OCI-LY3 (cell line): Measurements from ENCODE around the gene NPC1.

Experiments used
- CTCF ChIP-seq: fragments of 200-600, 300-600 bp; sonication (generic); IDR thresholded peaks from 2 replicates; pipeline ENCODE4 v1.5.1; 2014; ENCODE audit warnings: antibody characterized with exemption, low read length, low read depth
- EZH2phosphoT487 ChIP-seq: fragments of 200-600 bp; shearing (Covaris generic); IDR thresholded peaks from 2 replicates; pipeline ENCODE4 v1.6.1; 2018; ENCODE audit warnings: antibody characterized with exemption, mixed run types, low read depth

GRCh38 chr18:23596183-23596582 lies 9.9 kb upstream of the NPC1 start:
- no peak for TF ChIP-seq CTCF
- no peak for TF ChIP-seq EZH2phosphoT487
